Activated CD4-positive, alpha-beta T cell treated with anti-CD3 and anti-CD28 coated beads, Interleukin-2, amount 10 ng/mL, durations not matched to agents 24 days and 14 days (primary cell): ENCODE measurements around the gene USH1G. TPM values are rescaled to one million over a fixed set of nuclear protein-coding genes. Genes with fewer than 3 reads are reported as not detected.

Experiments used
- DNase-seq: peaks from one replicate; pipeline ENCODE4 v3.0.0; 2022
- H3K27ac Mint-ChIP-seq: one replicate; pipeline ENCODE4 v1.8.0; 2022; ENCODE audit warnings: mild to moderate bottlenecking, mixed read lengths
- H3K27me3 Mint-ChIP-seq: one replicate; pipeline ENCODE4 v1.8.0; 2022; ENCODE audit warnings: mixed read lengths
- H3K36me3 Mint-ChIP-seq: one replicate; pipeline ENCODE4 v1.8.0; 2022; ENCODE audit warnings: low read depth, mild to moderate bottlenecking, mixed read lengths
- H3K4me1 Mint-ChIP-seq: one replicate; pipeline ENCODE4 v1.8.0; 2021; ENCODE audit warnings: mixed read lengths
- H3K4me3 Mint-ChIP-seq: one replicate; pipeline ENCODE4 v1.8.0; 2022; ENCODE audit warnings: mild to moderate bottlenecking, moderate library complexity, mixed read lengths
- H3K9me3 Mint-ChIP-seq: one replicate; pipeline ENCODE4 v1.8.0; 2021; ENCODE audit warnings: mixed read lengths
- intact Hi-C: fragments of 100-400 bp; cut with micrococcal nuclease; formaldehyde crosslinking; loops from one replicate; pipeline ENCODE4 v1.15.1; 2023
- total RNA-seq: library from RNA; stranded (reverse); gene quantifications from 2 replicates; pipeline ENCODE4 v1.2.3, GENCODE V29; 2022

USH1G gene
- total RNA-seq, 1 donor from 2014 or later: not detected

GRCh38 chr17:74949455-74950115 is 26.5 kb upstream of the USH1G start:
- Mint-ChIP-seq H3K4me1 (no peaks in the 10 kb centered on the region), H3K4me3 (no peak overlapping the region), H3K27me3 (peaks cover 10% of the 10 kb centered on the region), H3K36me3 (no peaks in the 10 kb centered on the region), H3K27ac (no peak overlapping the region), H3K9me3 (no peaks in the 10 kb centered on the region)
- DNase-seq: no peak
- intact Hi-C loops: no loop called here

GRCh38 chr17:74947041-74947754 is 24.1 kb upstream of the USH1G start:
- H3K4me3 Mint-ChIP-seq: no peak overlapping the region
- no peak for DNase-seq
- no peak overlapping the region for H3K27ac Mint-ChIP-seq
- intact Hi-C loops: no loop called here
- no peaks in the 10 kb centered on the region for H3K9me3 Mint-ChIP-seq
- peaks cover 10% of the 10 kb centered on the region for H3K27me3 Mint-ChIP-seq
- no peaks in the 10 kb centered on the region for H3K36me3 Mint-ChIP-seq
- H3K4me1 Mint-ChIP-seq: no peaks in the 10 kb centered on the region

- H3K27me3 Mint-ChIP-seq: peaks cover 10% of the 10 kb centered on the region
- H3K9me3 Mint-ChIP-seq: no peaks in the 10 kb centered on the region
- no peak overlapping the region for H3K4me3 Mint-ChIP-seq
- H3K27ac Mint-ChIP-seq: no peak overlapping the region
- H3K4me1 Mint-ChIP-seq: no peaks in the 10 kb centered on the region
- intact Hi-C loops: no loop called here
- DNase-seq: no peak
- no peaks in the 10 kb centered on the region for H3K36me3 Mint-ChIP-seq
Observed at GRCh38 chr17:74946641-74947040, 23.6 kb upstream of the USH1G start.

GRCh38 chr17:74945543-74945942 is 22.5 kb upstream of the USH1G start:
- Mint-ChIP-seq H3K27ac (no peak overlapping the region), H3K4me3 (no peak overlapping the region), H3K36me3 (no peaks in the 10 kb centered on the region), H3K4me1 (no peaks in the 10 kb centered on the region), H3K9me3 (no peaks in the 10 kb centered on the region), H3K27me3 (peaks cover 13% of the 10 kb centered on the region)
- no peak for DNase-seq
- intact Hi-C loops: no loop called here

- Mint-ChIP-seq H3K36me3 (no peaks in the 10 kb centered on the region), H3K27ac (no peak overlapping the region), H3K27me3 (peaks cover 18% of the 10 kb centered on the region), H3K4me1 (peaks cover 2% of the 10 kb centered on the region), H3K4me3 (no peak overlapping the region), H3K9me3 (no peaks in the 10 kb centered on the region)
- DNase-seq: no peak
- intact Hi-C loops: no loop called here
Observed at GRCh38 chr17:74943808-74944522, 20.9 kb upstream of the USH1G start.

- peaks cover 2% of the 10 kb centered on the region for H3K4me1 Mint-ChIP-seq
- intact Hi-C loops: no loop called here
- no peak overlapping the region for H3K27ac Mint-ChIP-seq
- DNase-seq: no peak
- H3K36me3 Mint-ChIP-seq: no peaks in the 10 kb centered on the region
- H3K27me3 Mint-ChIP-seq: peaks cover 37% of the 10 kb centered on the region
- no peak overlapping the region for H3K4me3 Mint-ChIP-seq
- H3K9me3 Mint-ChIP-seq: no peaks in the 10 kb centered on the region
Observed at GRCh38 chr17:74941128-74941725, 18.2 kb upstream of the USH1G start.

- H3K4me1 Mint-ChIP-seq: peaks cover 2% of the 10 kb centered on the region
- H3K27me3 Mint-ChIP-seq: peaks cover 37% of the 10 kb centered on the region
- H3K4me3 Mint-ChIP-seq: no peak overlapping the region
- no peaks in the 10 kb centered on the region for H3K9me3 Mint-ChIP-seq
- no peak overlapping the region for H3K27ac Mint-ChIP-seq
- intact Hi-C loops: no loop called here
- no peaks in the 10 kb centered on the region for H3K36me3 Mint-ChIP-seq
- DNase-seq: no peak
Observed at GRCh38 chr17:74939534-74939933, 16.5 kb upstream of the USH1G start.

- peaks cover 46% of the 10 kb centered on the region for H3K27me3 Mint-ChIP-seq
- no peak overlapping the region for H3K27ac Mint-ChIP-seq
- no peak for DNase-seq
- no peaks in the 10 kb centered on the region for H3K9me3 Mint-ChIP-seq
- peaks cover 2% of the 10 kb centered on the region for H3K4me1 Mint-ChIP-seq
- no peak overlapping the region for H3K4me3 Mint-ChIP-seq
- no peaks in the 10 kb centered on the region for H3K36me3 Mint-ChIP-seq
- intact Hi-C loops: no loop called here
Observed at GRCh38 chr17:74938194-74938950, 15.3 kb upstream of the USH1G start.

GRCh38 chr17:74937064-74938051 is 14.3 kb upstream of the USH1G start:
- Mint-ChIP-seq H3K36me3 (no peaks in the 10 kb centered on the region), H3K27me3 (peaks cover 55% of the 10 kb centered on the region)

GRCh38 chr17:74936470-74936799 is 13.4 kb upstream of the USH1G start:
- H3K9me3 Mint-ChIP-seq: no peaks in the 10 kb centered on the region
- no peaks in the 10 kb centered on the region for H3K36me3 Mint-ChIP-seq
- no peak for DNase-seq
- H3K4me3 Mint-ChIP-seq: no peak overlapping the region
- H3K27ac Mint-ChIP-seq: no peak overlapping the region
- intact Hi-C loops: no loop called here
- H3K4me1 Mint-ChIP-seq: peaks cover 2% of the 10 kb centered on the region
- peaks cover 63% of the 10 kb centered on the region for H3K27me3 Mint-ChIP-seq

More at GRCh38 chr17:74937064-74938051, 14.3 kb upstream of the USH1G start:
- intact Hi-C loops: no loop called here
- Mint-ChIP-seq H3K4me3 (no peak overlapping the region), H3K27ac (no peak overlapping the region), H3K4me1 (peaks cover 2% of the 10 kb centered on the region), H3K9me3 (no peaks in the 10 kb centered on the region)
- no peak for DNase-seq

- peaks cover 5% of the 10 kb centered on the region for H3K4me1 Mint-ChIP-seq
- H3K36me3 Mint-ChIP-seq: no peaks in the 10 kb centered on the region
- H3K4me3 Mint-ChIP-seq: no peak within 1 kb of the TSS
- intact Hi-C loops: no loop called here
- H3K9me3 Mint-ChIP-seq: no peaks in the 10 kb centered on the region
- H3K27ac Mint-ChIP-seq: no peak within 1 kb of the TSS
- peaks cover 69% of the 10 kb centered on the region for H3K27me3 Mint-ChIP-seq
- DNase-seq: no peak
Observed at GRCh38 chr17:74935585-74936469, 12.8 kb upstream of the USH1G start, which contains the start of gene OTOP3. Gene OTOP3 (plus strand): TSS chr17:74935898. CDS start chr17:74935922, 24 bp downstream.

GRCh38 chr17:74935048-74935447 is 12.0 kb upstream of the USH1G start:
- H3K36me3 Mint-ChIP-seq: no peaks in the 10 kb centered on the region
- no peak for DNase-seq
- peaks cover 5% of the 10 kb centered on the region for H3K4me1 Mint-ChIP-seq
- no peak overlapping the region for H3K27ac Mint-ChIP-seq
- H3K27me3 Mint-ChIP-seq: peaks cover 67% of the 10 kb centered on the region
- no peak overlapping the region for H3K4me3 Mint-ChIP-seq
- no peaks in the 10 kb centered on the region for H3K9me3 Mint-ChIP-seq
- intact Hi-C loops: no loop called here
